Neural progenitor cell (in vitro differentiated cells): ENCODE results near the gene FSTL4.

ENCODE experiments used
- EZH2 ChIP-seq: fragments of 200-600 bp; sonication (generic); IDR thresholded peaks from 2 replicates; pipeline ENCODE4 v1.6.1; 2017; ENCODE audit warnings: antibody characterized with exemption, mild to moderate bottlenecking, moderate library complexity
- TF ChIP-seq, protein P1 (sequence below): fragments of 200-600 bp; sonication (generic); IDR thresholded peaks from 2 replicates; pipeline ENCODE4 v1.5.1; 2017; ENCODE audit warnings: antibody characterized with exemption, mild to moderate bottlenecking

DNA sequence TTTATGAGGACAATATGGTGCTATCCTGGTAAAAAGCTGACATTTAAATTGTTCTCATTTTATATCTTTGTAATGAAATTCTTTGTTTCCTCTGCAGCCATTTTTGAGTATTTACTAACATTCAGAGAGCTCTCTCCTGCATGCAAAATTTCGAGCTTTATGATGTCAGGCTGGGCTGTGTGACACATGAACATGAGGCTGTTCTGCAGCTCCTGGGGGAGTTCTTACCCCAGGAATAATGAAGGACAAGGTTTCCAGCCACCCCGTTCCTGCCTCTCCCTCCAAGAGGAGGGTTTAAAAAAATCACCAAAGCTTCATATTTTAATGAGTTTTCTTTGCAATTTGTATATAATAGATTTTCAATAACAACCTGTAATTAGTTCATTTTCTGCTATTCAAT, 308.2 kb downstream of the FSTL4 start:
- TF ChIP-seq, protein P1, sequence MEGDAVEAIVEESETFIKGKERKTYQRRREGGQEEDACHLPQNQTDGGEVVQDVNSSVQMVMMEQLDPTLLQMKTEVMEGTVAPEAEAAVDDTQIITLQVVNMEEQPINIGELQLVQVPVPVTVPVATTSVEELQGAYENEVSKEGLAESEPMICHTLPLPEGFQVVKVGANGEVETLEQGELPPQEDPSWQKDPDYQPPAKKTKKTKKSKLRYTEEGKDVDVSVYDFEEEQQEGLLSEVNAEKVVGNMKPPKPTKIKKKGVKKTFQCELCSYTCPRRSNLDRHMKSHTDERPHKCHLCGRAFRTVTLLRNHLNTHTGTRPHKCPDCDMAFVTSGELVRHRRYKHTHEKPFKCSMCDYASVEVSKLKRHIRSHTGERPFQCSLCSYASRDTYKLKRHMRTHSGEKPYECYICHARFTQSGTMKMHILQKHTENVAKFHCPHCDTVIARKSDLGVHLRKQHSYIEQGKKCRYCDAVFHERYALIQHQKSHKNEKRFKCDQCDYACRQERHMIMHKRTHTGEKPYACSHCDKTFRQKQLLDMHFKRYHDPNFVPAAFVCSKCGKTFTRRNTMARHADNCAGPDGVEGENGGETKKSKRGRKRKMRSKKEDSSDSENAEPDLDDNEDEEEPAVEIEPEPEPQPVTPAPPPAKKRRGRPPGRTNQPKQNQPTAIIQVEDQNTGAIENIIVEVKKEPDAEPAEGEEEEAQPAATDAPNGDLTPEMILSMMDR: no peak
- no peak for TF ChIP-seq EZH2
